ENCODE results near the gene PCCA. TPM values are rescaled to one million over a fixed set of nuclear protein-coding genes. Genes with fewer than 3 reads are reported as not detected.

Gene PCCA
- total RNA-seq, 1 donor from 2014 or later: 3.6 TPM

DNA sequence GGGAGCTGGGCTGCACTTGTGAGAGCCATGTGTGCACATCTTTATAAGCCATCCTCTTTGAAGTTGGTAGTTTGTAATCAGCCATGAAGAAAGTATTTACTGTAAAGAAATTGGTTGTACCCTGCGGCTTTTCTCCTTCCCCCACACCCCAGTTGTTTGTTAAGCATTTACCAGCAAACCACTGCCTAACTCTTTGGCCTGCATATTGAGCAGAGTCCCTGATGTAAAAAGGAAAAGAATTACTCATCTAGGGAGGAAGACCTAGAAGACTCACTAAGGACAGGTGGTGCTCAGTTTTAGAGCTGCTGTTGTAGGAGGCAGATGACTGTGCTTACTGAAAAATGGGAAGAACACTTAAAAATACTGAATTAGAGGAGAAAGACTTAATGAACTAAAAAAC is 245.3 kb downstream of the PCCA start:
- Histone ChIP-seq H3K4me1 (no peaks in the 10 kb centered on the region), H3K9me3 (no peaks in the 10 kb centered on the region), H3K4me3 (no peak overlapping the region), H3K27me3 (no peaks in the 10 kb centered on the region), H3K27ac (no peak overlapping the region), H3K36me3 (peaks cover 7 to 14% of the 10 kb centered on the region in 2 donors)
- intact Hi-C loops (cut with DNase I): no loop called here
- DNase-seq (ENCODE audit: low spot score in 2 of 2): no peak
- TF ChIP-seq, protein P1, sequence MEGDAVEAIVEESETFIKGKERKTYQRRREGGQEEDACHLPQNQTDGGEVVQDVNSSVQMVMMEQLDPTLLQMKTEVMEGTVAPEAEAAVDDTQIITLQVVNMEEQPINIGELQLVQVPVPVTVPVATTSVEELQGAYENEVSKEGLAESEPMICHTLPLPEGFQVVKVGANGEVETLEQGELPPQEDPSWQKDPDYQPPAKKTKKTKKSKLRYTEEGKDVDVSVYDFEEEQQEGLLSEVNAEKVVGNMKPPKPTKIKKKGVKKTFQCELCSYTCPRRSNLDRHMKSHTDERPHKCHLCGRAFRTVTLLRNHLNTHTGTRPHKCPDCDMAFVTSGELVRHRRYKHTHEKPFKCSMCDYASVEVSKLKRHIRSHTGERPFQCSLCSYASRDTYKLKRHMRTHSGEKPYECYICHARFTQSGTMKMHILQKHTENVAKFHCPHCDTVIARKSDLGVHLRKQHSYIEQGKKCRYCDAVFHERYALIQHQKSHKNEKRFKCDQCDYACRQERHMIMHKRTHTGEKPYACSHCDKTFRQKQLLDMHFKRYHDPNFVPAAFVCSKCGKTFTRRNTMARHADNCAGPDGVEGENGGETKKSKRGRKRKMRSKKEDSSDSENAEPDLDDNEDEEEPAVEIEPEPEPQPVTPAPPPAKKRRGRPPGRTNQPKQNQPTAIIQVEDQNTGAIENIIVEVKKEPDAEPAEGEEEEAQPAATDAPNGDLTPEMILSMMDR (IDR thresholded peaks at IDR 0.05): no peak

DNA sequence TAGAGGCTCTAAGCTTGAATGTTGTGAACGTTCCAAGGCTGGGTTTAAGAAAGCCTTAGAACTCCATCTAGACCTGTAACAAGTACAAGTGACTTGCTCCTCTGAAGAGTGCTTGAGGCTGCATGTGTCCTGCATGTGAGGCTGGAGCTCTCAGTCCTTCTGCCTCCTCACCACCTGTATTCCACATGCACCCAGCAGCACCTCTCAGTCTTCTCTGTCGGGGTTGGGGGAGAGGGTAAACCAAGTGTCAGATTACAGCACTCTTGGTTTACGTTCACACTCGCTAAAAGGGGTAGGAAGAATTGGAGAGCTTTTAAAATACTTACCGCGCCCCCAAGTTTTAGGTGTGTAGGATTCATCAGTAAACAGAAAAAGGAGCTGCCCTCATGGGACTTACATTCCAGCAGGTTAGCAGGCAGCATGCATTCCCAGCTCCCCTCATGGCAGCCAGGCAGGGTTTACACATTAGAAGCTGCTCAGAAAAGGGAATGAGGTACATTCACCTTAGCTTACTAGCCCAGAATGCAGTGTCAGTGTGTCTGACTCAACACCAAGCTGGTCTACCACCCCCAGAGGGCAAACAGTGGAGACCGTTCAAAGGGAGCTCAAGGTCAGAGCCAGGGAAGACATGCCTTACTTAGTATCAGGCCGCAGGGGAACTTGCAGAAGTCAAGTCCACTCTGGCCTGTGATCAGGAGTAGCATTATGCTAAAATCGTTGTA is 248.1 kb downstream of the PCCA start:
- DNase-seq (ENCODE audit: low spot score in 2 of 2): no peak
- Histone ChIP-seq H3K4me3 (no peak overlapping the region), H3K27ac (no peak overlapping the region), H3K9me3 (no peaks in the 10 kb centered on the region), H3K27me3 (no peaks in the 10 kb centered on the region), H3K4me1 (no peaks in the 10 kb centered on the region), H3K36me3 (peaks cover 4 to 14% of the 10 kb centered on the region in 2 donors)
- TF ChIP-seq, protein P1 (IDR thresholded peaks at IDR 0.05): no peak
- intact Hi-C loops (cut with DNase I): no loop called here

DNA sequence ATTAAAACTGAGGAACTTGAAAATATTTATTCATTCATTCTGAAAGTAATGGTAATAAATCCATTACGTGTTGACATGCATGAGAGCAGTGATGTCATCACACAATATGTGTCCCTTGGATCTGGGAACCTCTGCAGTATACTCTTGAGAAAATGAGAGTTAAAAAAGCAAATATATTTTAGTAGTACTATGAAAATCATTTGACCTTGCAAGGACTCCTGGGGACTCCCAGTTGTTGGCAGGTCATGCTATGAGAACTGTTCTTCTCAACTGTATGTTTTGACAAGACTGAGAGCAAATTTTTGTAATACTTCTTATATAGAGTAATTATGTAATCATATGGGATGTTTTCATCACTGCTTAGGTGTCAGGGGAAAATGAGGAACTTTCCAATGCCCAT is 249.4 kb downstream of the PCCA start:
- intact Hi-C loops (cut with DNase I): no loop called here
- no peak for DNase-seq (ENCODE audit: low spot score in 2 of 2)
- Histone ChIP-seq H3K27ac (no peak overlapping the region), H3K27me3 (no peaks in the 10 kb centered on the region), H3K4me3 (no peak overlapping the region), H3K36me3 (peaks cover 12 to 20% of the 10 kb centered on the region in 2 donors), H3K9me3 (no peaks in the 10 kb centered on the region), H3K4me1 (no peaks in the 10 kb centered on the region)
- TF ChIP-seq, protein P1 (IDR thresholded peaks at IDR 0.05): no peak

DNA sequence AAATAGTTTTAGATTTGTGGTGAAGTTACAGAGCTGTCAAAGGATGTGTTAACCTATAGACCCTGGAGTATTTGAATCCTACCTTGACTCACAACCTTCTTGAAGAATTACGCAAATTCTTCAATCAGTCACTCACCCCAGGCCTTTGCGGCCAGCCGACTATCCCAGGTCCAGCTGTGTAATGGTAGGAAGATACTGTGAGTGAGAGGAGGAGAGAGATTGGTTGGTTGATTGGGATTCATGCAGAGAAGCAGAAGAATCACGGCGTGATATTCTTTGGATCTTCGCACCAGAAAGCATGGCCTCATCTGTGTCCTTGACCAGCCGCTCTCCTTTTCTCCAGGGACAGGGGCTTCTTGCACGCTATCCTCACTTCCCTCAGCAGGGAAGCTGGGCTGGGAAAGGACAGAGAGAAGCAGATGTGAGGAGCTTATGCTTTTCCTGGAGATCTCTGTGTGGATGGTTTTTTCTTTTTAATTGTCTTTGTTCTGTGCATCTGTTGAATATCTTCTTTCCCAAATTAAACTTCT is 250.6 kb downstream of the PCCA start:
- no peaks in the 10 kb centered on the region for H3K4me1 ChIP-seq
- DNase-seq (ENCODE audit: low spot score in 2 of 2): no peak
- TF ChIP-seq, protein P1 (IDR thresholded peaks at IDR 0.05): no peak
- H3K9me3 ChIP-seq: no peaks in the 10 kb centered on the region
- H3K27ac ChIP-seq: no peak overlapping the region
- no peaks in the 10 kb centered on the region for H3K27me3 ChIP-seq
- H3K4me3 ChIP-seq: no peak overlapping the region
- peaks cover 8 to 10% of the 10 kb centered on the region in 2 donors for H3K36me3 ChIP-seq
- intact Hi-C loops (cut with DNase I): no loop called here

DNA sequence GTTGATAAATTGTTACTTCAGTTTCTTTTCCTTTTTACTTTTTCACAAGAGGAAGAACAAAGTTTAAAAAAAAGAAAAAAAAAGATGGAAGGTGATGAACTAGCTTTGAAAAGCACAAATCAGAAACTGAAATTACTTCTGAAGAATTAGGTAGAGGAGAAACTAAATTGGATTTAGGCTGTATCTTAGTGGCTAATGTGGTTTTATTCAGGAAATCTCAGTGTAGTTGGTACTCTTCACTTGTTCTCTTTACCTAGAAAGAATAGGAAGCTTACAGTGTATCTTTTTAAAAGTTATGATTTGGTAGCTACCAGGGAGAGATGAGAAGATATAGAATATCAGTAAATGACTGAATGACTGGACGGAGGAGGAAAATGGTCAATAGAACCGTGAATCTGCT is 252.0 kb downstream of the PCCA start:
- TF ChIP-seq, protein P1 (IDR thresholded peaks at IDR 0.05): no peak
- Histone ChIP-seq H3K4me3 (no peak overlapping the region), H3K4me1 (no peaks in the 10 kb centered on the region), H3K9me3 (no peaks in the 10 kb centered on the region), H3K36me3 (peaks cover 7 to 8% of the 10 kb centered on the region in 2 donors), H3K27me3 (no peaks in the 10 kb centered on the region), H3K27ac (no peak overlapping the region)
- intact Hi-C loops (cut with DNase I): no loop called here
- no peak for DNase-seq (ENCODE audit: low spot score in 2 of 2)
